Heart left ventricle (tissue), 16 donors: Measurements from ENCODE around the gene CRADD. TPM values are rescaled to one million over a fixed set of nuclear protein-coding genes. Genes with fewer than 3 reads are reported as not detected.

Experiments
- ATAC-seq, 4 donors: fragments of 200-7000 bp; cut with Tn5 transposase; one replicate each; pipeline ENCODE4 v1.9.1; 2020 to 2022; ENCODE audit warnings: moderate library complexity in 4 of 4, mild to moderate bottlenecking in 3 of 4, moderate number of reproducible peaks in 1 of 4
- DNase-seq, 5 donors: peaks; one replicate each; pipeline ENCODE4 v3.0.0-alpha.2; 2020
- H3K27ac ChIP-seq, 12 donors: fragments of 200-600 bp; sonication (generic) in 4 of 12; one replicate each; pipeline versions ENCODE4 v1.5.0 to v1.8.0; 2016 to 2022; ENCODE audit warnings: mild to moderate bottlenecking in 2 of 12
- H3K27me3 ChIP-seq, 9 donors: fragments of 200-600 bp; sonication (generic) in 2 of 9; one replicate each; pipeline versions ENCODE4 v1.5.1 to v1.8.0; 2016 to 2022; ENCODE audit warnings: mild to moderate bottlenecking in 3 of 9
- H3K36me3 ChIP-seq, 9 donors: fragments of 200-600 bp; sonication (generic) in 2 of 9; one replicate each; pipeline versions ENCODE4 v1.5.0 to v1.8.0; 2018 to 2022; ENCODE audit warnings: mild to moderate bottlenecking in 2 of 9
- H3K4me1 ChIP-seq, 12 donors: fragments of 200-600 bp; sonication (generic) in 4 of 12; one replicate each; pipeline versions ENCODE4 v1.5.0 to v1.8.0; 2016 to 2022; ENCODE audit warnings: mild to moderate bottlenecking in 3 of 12
- H3K4me3 ChIP-seq, 12 donors: fragments of 200-600 bp; sonication (generic) in 4 of 12; one replicate each; pipeline versions ENCODE4 v1.5.0 to v1.8.0; 2017 to 2022; ENCODE audit warnings: mild to moderate bottlenecking in 9 of 12, moderate library complexity in 4 of 12
- H3K9me3 ChIP-seq, 12 donors: fragments of 200-600 bp; sonication (generic) in 4 of 12; one replicate each; pipeline versions ENCODE4 v1.5.0 to v1.8.0; 2016 to 2022; ENCODE audit warnings: mild to moderate bottlenecking in 1 of 12
- CTCF ChIP-seq, 12 donors: fragments of 200-600 bp; sonication (generic) in 4 of 12; IDR thresholded peaks; one replicate each; pipeline versions ENCODE4 v1.5.0 to v1.8.0; 2018 to 2022; ENCODE audit warnings: antibody characterized with exemption in 12 of 12, mild to moderate bottlenecking in 5 of 12
- POLR2A ChIP-seq, 2 donors: fragments of 450-650 bp; IDR thresholded peaks; one replicate each; pipeline ENCODE4 v1.6.1; 2017; ENCODE audit warnings: antibody characterized with exemption in 2 of 2, mild to moderate bottlenecking in 2 of 2, moderate library complexity in 2 of 2
- whole genome bisulfite sequencing, 4 donors: extraction: QIAGEN DNeasy Blood & Tissue Kit in 2 of 4; methylation state at CpG; one replicate each; pipeline versions ENCODE4 v1.1.5 to v1.1.7; 2013 to 2018; 5-methylcytosine and 5-hydroxymethylcytosine counted together
- intact Hi-C, 10 donors: fragments of 100-400 bp; cut with DNase I; formaldehyde crosslinking; loops; one replicate each; pipeline versions ENCODE4 v1.11.1 to v1.14.2; 2022
- polyA plus RNA-seq, 2 donors: library from polyadenylated mRNA; stranded (reverse); fragments of 200-250 nt; gene quantifications; one replicate each; pipeline ENCODE4 v1.2.3, GENCODE V29; 2013
- total RNA-seq, 9 donors: library from RNA; depleted of rRNA in 2 of 9; stranded (reverse); fragments of >200 nt in 2 of 9; fragmentation: NEBNext Ultra II Directional in 3 of 9; extraction: Animal tissue kit (Norgen Biotek cat#: 25700) in 3 of 9; gene quantifications; one replicate each; pipeline versions ENCODE4 v1.1.0 to v1.2.4, GENCODE V29; 2016 to 2023
- donor health status: ischemic (EF 13 %, LVEDD 7.1; RV severe dilation, severe dysfunction).
- donor health status: healthy with polysubstance abuse.
- donor health status: DM: no; HTN: yes; CAD: no.
- donor health status: DM: no; HTN: no; CAD: no.
- donor health status: ischemic (EF 25% LVEDD 6.9; RV normal size, moderate dysfunction).
- donor health status: ischemic (EF 25% LVEDD 5.7; RV mildly dilated, moderate dysfunction).
- donor health status: healthy.
- donor health status: DM: yes; HTN: yes; CAD: no.
- donor health status: ischemic (EF 35%, LVEDD 5.7; RV mildly dilated, moderate dysfunction).
- donor health status: nonischemic (EF 11% LVEDD 7.7; RV severe dilation, severe dysfunction).
- donor health status: DM: yes; HTN: yes; CAD: no.
- donor health status: PGD.
- donor health status: ischemic (EF 29% LVEDD 5.4; RV normal size, mild dysfunction).
- donor health status: nonischemic (EF 23%, LVEDD 6.1; RV moderate dilation, normal function).

The CRADD gene
- total and polyA plus RNA-seq, 11 donors, result 11.0 to 100 (median 44.5) TPM

GRCh38 chr12:93804392-93805179 lies 127.4 kb downstream of the CRADD start:
- no peak overlapping the region for H3K4me3 ChIP-seq
- DNase-seq (no peak), ATAC-seq (peak in 2 of 4 donors; percentile 10 to 21)
- peaks cover 5 to 47% (median 33%) of the 10 kb centered on the region in 12 donors for H3K4me1 ChIP-seq
- H3K9me3 ChIP-seq, result no peaks in the 10 kb centered on the region
- intact Hi-C loops, result loop anchor here in 1 of 10 donors (10.0 kb wide), 1 partner anchor 230 kb away; the partner anchor contains the start of gene SOCS2
- 75 to 82% (median 78%) methylated on average over 5 of the region's 5 CpGs for WGBS, 4 donors
- no peak for TF ChIP-seq POLR2A (IDR thresholded peaks at IDR 0.05)
- H3K36me3 ChIP-seq, result no peaks in the 10 kb centered on the region
- H3K27ac ChIP-seq, result peak overlapping the region in 8 of 12 donors; percentile 5 to 92 (median 70)
- no peaks in the 10 kb centered on the region for H3K27me3 ChIP-seq

- Histone ChIP-seq H3K4me3 (no peak overlapping the region), H3K27ac (peak overlapping the region in 9 of 12 donors; percentile 26 to 92 (median 69)), H3K9me3 (no peaks in the 10 kb centered on the region), H3K4me1 (peaks cover 5 to 49% (median 33%) of the 10 kb centered on the region in 12 donors), H3K27me3 (no peaks in the 10 kb centered on the region), H3K36me3 (no peaks in the 10 kb centered on the region)
- 55 to 72% (median 63%) methylated on average over 4 of the region's 4 CpGs for WGBS, 4 donors
- intact Hi-C loops, result loop anchor here in 1 of 10 donors (10.0 kb wide), 1 partner anchor 231 kb away; the partner anchor contains the start of gene SOCS2
- DNase-seq (no peak), ATAC-seq (peak in 2 of 4 donors; percentile 45 to 53)
- TF ChIP-seq POLR2A (IDR thresholded peaks at IDR 0.05) (no peak), CTCF (IDR thresholded peaks at IDR 0.05) (no peak)
These were observed 128.6 kb downstream of the CRADD start for GRCh38 chr12:93805736-93806141.

- DNase-seq (no peak), ATAC-seq (no peak)
- intact Hi-C loops, result loop anchor here in 1 of 10 donors (10.0 kb wide), 1 partner anchor 233 kb away; the partner anchor contains the start of gene SOCS2
- Histone ChIP-seq H3K4me3 (no peak overlapping the region), H3K9me3 (no peaks in the 10 kb centered on the region), H3K27me3 (no peaks in the 10 kb centered on the region), H3K4me1 (peaks cover 5 to 52% (median 36%) of the 10 kb centered on the region in 12 donors), H3K27ac (peak overlapping the region in 1 of 12 donors; percentile 92), H3K36me3 (no peaks in the 10 kb centered on the region)
- 72 to 87% (median 85%) methylated on average over 2 of the region's 2 CpGs for WGBS, 4 donors
- no peak for TF ChIP-seq POLR2A (IDR thresholded peaks at IDR 0.05)
- no peak for TF ChIP-seq CTCF (IDR thresholded peaks at IDR 0.05)
These were observed 130.2 kb downstream of the CRADD start for GRCh38 chr12:93807354-93807753.

- DNase-seq, result no peak
- no peaks in the 10 kb centered on the region for H3K9me3 ChIP-seq
- H3K27ac ChIP-seq, result peak overlapping the region in 2 of 12 donors; percentile 6 to 92
- intact Hi-C loops, result loop anchor here in 1 of 10 donors (10.0 kb wide), 1 partner anchor 234 kb away; the partner anchor contains the start of gene SOCS2
- TF ChIP-seq POLR2A (IDR thresholded peaks at IDR 0.05), result no peak
- TF ChIP-seq CTCF (IDR thresholded peaks at IDR 0.05), result no peak
- H3K4me1 ChIP-seq, result peaks cover 0 to 52% (median 35%) of the 10 kb centered on the region in 12 donors
- 78 to 83% (median 82%) methylated on average over 6 of the region's 6 CpGs for WGBS, 4 donors
- no peaks in the 10 kb centered on the region for H3K27me3 ChIP-seq
- peak in 3 of 4 donors; percentile 27 to 77 (median 27) for ATAC-seq
- H3K4me3 ChIP-seq, result no peak overlapping the region
- no peaks in the 10 kb centered on the region for H3K36me3 ChIP-seq
These were observed 131.2 kb downstream of the CRADD start for GRCh38 chr12:93808169-93808899.
